K562 (cell line): ENCODE results near the gene ADAM33. TPM values are rescaled to one million over a fixed set of nuclear protein-coding genes. Genes with fewer than 3 reads are reported as not detected.

ENCODE experiments used
- ATAC-seq: fragments of 200-7000 bp; cut with Tn5 transposase; 3 replicates; pipeline ENCODE4 v1.9.1; 2020; ENCODE audit warnings: moderate library complexity
- BruUV-seq: library from RNA; stranded (reverse); fragments of 400-500 nt; replicated peaks from 2 replicates; lab custom pipeline; 2021; lab: Mats Ljungman, UMichigan
- CTCF ChIA-PET: fragments of 300-600 bp; formaldehyde crosslinking; extraction: SDS; loops from one replicate; lab custom pipeline; 2021; ENCODE audit warnings: low intra/inter-chr PET ratio; lab: Yijun Ruan, JAX
- POLR2A ChIA-PET: fragments of 300-600, 350-650 bp; sonication (Branson Sonifier 250); formaldehyde crosslinking; extraction: SDS; loops from one replicate; lab custom pipeline; 2021; ENCODE audit warnings: antibody characterized with exemption, inconsistent platforms; lab: Yijun Ruan, JAX
- DNase-seq, 4 experiments: peaks; one replicate each; pipeline versions ENCODE4 v3.0.0 to v3.0.0-alpha.2; 2011 to 2018; ENCODE audit warnings: low spot score in 3 of 4, mixed read lengths in 3 of 4; ENCODE audit errors: extremely low read depth in 1 of 4
- FAIRE-seq: peaks from 2 replicates; lab custom pipeline; 2011; peaks lifted over from hg19 to GRCh38; lab: Jason Lieb, UNC
- H2AFZ ChIP-seq: 2 replicates; pipeline ENCODE4 v1.6.0; 2011; ENCODE audit warnings: low read depth, low read length, control low read depth, inconsistent platforms
- H3K27ac ChIP-seq: fragments of 200-600 bp; 3 replicates; pipeline ENCODE4 v1.8.0; 2011; ENCODE audit warnings: low read depth, mild to moderate bottlenecking, control low read depth, inconsistent platforms, low read length, moderate library complexity, mixed read lengths; ENCODE audit errors: extremely low read depth
- H3K27me3 ChIP-seq, 2 experiments: fragments of 300-600 bp in 1 of 2; 2 replicates in 1 of 2; 3 replicates in 1 of 2; pipeline versions ENCODE4 v1.6.0 to v1.8.0; 2011; ENCODE audit warnings: inconsistent platforms in 2 of 2, low read length in 2 of 2, mild to moderate bottlenecking in 1 of 2, mixed read lengths in 1 of 2, moderate library complexity in 1 of 2; ENCODE audit not compliant: control insufficient read depth in 2 of 2, insufficient read depth in 2 of 2
- H3K36me3 ChIP-seq: fragments of 300-600 bp; 3 replicates; pipeline ENCODE4 v1.8.0; 2011; ENCODE audit warnings: mild to moderate bottlenecking, low read length, inconsistent platforms; ENCODE audit not compliant: control insufficient read depth, insufficient read depth
- H3K4me1 ChIP-seq, 2 experiments: fragments of 200-600 bp in 1 of 2; replicated peaks in 1 of 2; 2 replicates in 1 of 2; 3 replicates in 1 of 2; pipeline versions ENCODE4 v1.5.1 to v1.8.0; 2011; ENCODE audit warnings: inconsistent platforms in 2 of 2, low read length in 2 of 2, mild to moderate bottlenecking in 1 of 2, mixed read lengths in 1 of 2, moderate library complexity in 1 of 2; ENCODE audit not compliant: control insufficient read depth in 2 of 2, insufficient read depth in 2 of 2
- H3K4me2 ChIP-seq: 2 replicates; pipeline ENCODE4 v1.6.1; 2011; ENCODE audit warnings: low read length, control low read depth, inconsistent platforms, mixed read lengths; ENCODE audit not compliant: insufficient read depth
- H3K4me3 ChIP-seq: fragments of 200-600 bp; sonication (generic), shearing (Covaris generic); 2 replicates; pipeline ENCODE4 v1.5.1; 2016; ENCODE audit warnings: control low read depth, inconsistent platforms
- H3K79me2 ChIP-seq: fragments of 200-600 bp; 3 replicates; pipeline ENCODE4 v1.8.0; 2011; ENCODE audit warnings: low read length, inconsistent platforms; ENCODE audit not compliant: control insufficient read depth, insufficient read depth
- H3K9ac ChIP-seq, 2 experiments: 2 replicates each; pipeline versions ENCODE4 v1.6.0 to v1.6.1; 2011; ENCODE audit warnings: low read depth in 2 of 2, low read length in 2 of 2, control low read depth in 1 of 2, inconsistent platforms in 1 of 2, mild to moderate bottlenecking in 1 of 2, mixed read lengths in 1 of 2; ENCODE audit not compliant: insufficient read depth in 1 of 2
- H3K9me1 ChIP-seq: one replicate; pipeline ENCODE4 v1.6.0; 2011; ENCODE audit warnings: inconsistent platforms, mild to moderate bottlenecking, low read length, moderate library complexity; ENCODE audit not compliant: control insufficient read depth, insufficient read depth
- H3K9me3 ChIP-seq: replicated peaks from 2 replicates; pipeline ENCODE4 v1.5.1; 2011; ENCODE audit warnings: low read depth, low read length, inconsistent platforms; ENCODE audit not compliant: control insufficient read depth, insufficient read depth
- H4K20me1 ChIP-seq: replicated peaks from 2 replicates; pipeline ENCODE4 v1.6.1; 2011; ENCODE audit warnings: low read length, inconsistent platforms, mixed read lengths; ENCODE audit not compliant: control insufficient read depth, insufficient read depth
- MYBL2 ChIP-seq, 2 experiments: fragments of 450-650 bp in 1 of 2; sonication (generic) in 1 of 2; formaldehyde crosslinking in 1 of 2; IDR thresholded peaks; 2 replicates each; pipeline versions ENCODE4 v1.6.1 to v1.8.1; 2017 to 2022; ENCODE audit warnings: borderline replicate concordance in 1 of 2, inconsistent platforms in 1 of 2, low read depth in 1 of 2, mild to moderate bottlenecking in 1 of 2, missing genetic modification reagents in 1 of 2, moderate library complexity in 1 of 2
- PHF21A ChIP-seq: fragments of 450-650 bp; IDR thresholded peaks from 2 replicates; pipeline ENCODE4 v1.6.1; 2017; ENCODE audit warnings: low read depth, borderline replicate concordance
- RNF219 ChIP-seq: fragments of 250-450 bp; sonication (Bioruptor Pico); IDR thresholded peaks from 2 replicates; pipeline ENCODE4 v1.5.0; 2022; ENCODE audit warnings: mild to moderate bottlenecking
- TBP ChIP-seq: optimal IDR thresholded peaks from 2 replicates; pipeline ENCODE3; 2011; ENCODE audit warnings: low read depth, low read length, improper control_type of control experiment
- TGIF2 ChIP-seq: sonication (generic); formaldehyde crosslinking; IDR thresholded peaks from 2 replicates; pipeline ENCODE4 v1.8.1; 2022; ENCODE audit warnings: mild to moderate bottlenecking, missing genetic modification reagents, moderate library complexity
- THAP7 ChIP-seq: fragments of 250-450 bp; sonication (Bioruptor Pico); IDR thresholded peaks from 2 replicates; pipeline ENCODE4 v1.5.0; 2021
- THRB ChIP-seq: fragments of 450-650 bp; formaldehyde crosslinking; conservative IDR thresholded peaks from 2 replicates; pipeline ENCODE4 v1.4.0; 2022; ENCODE audit warnings: mild to moderate bottlenecking, missing genetic modification characterization
- UBTF ChIP-seq, 2 experiments: IDR thresholded peaks; 2 replicates each; pipeline ENCODE4 v1.6.1; 2012; ENCODE audit warnings: improper control_type of control experiment in 2 of 2, low read depth in 2 of 2, low read length in 2 of 2, borderline replicate concordance in 1 of 2
- YBX1 ChIP-seq: fragments of 450-650 bp; IDR thresholded peaks from 2 replicates; pipeline ENCODE4 v1.7.1; 2016; ENCODE audit warnings: mild to moderate bottlenecking
- ZBTB9 ChIP-seq: fragments of 450-650 bp; formaldehyde crosslinking; IDR thresholded peaks from 2 replicates; pipeline ENCODE4 v1.4.0; 2020; ENCODE audit warnings: mild to moderate bottlenecking, moderate library complexity
- ZNF507 ChIP-seq: conservative IDR thresholded peaks from 2 replicates; pipeline ENCODE4 v1.6.1; 2017; ENCODE audit warnings: missing genetic modification characterization, missing compliant biosample characterization
- ZSCAN32 ChIP-seq: fragments of 450-650 bp; formaldehyde crosslinking; IDR thresholded peaks from 2 replicates; pipeline ENCODE4 v1.4.0; 2020; ENCODE audit warnings: mild to moderate bottlenecking, moderate library complexity
- WGBS: fragments of 100-300 bp; shearing (Covaris generic); methylation state at CpG from one replicate; pipeline ENCODE4 v1.1.6; 2016; ENCODE audit warnings: low coverage, mixed read lengths; ENCODE audit not compliant: insufficient coverage; ENCODE audit errors: missing lambda C conversion rate; 5-methylcytosine and 5-hydroxymethylcytosine counted together
- in situ Hi-C: fragments of 300-500 bp; cut with MboI; formaldehyde crosslinking; loops from 4 replicates; pipeline ENCODE4 v1.15.0; 2018; ENCODE audit warnings: inconsistent platforms, mixed read lengths
- intact Hi-C: fragments of 100-400 bp; cut with micrococcal nuclease; formaldehyde crosslinking; loops from 2 replicates; pipeline ENCODE4 v1.14.2; 2022
- polyA plus RNA-seq, 8 experiments: library from polyadenylated mRNA; depleted of rRNA in 4 of 8; stranded (reverse) in 5 of 8; unstranded in 3 of 8; fragments of >200 nt; fragmentation: Nextera tagmentation in 2 of 8; fragmentation: Illumina TruSeq in 1 of 8; extraction: Ambion mirVana in 2 of 8; extraction: Trizol in 1 of 8; gene quantifications; 2 replicates each; pipeline versions ENCODE4 v1.2.1 to v1.2.3, GENCODE V29; 2011 to 2014; ENCODE audit warnings: inconsistent platforms in 1 of 8, missing spikeins in 1 of 8
- total RNA-seq, 7 experiments: library from RNA; depleted of rRNA in 6 of 7; stranded (reverse); fragments of >200 nt in 6 of 7; fragmentation: Illumina TruSeq in 2 of 7; extraction: Trizol in 2 of 7; gene quantifications; 2 replicates each; pipeline versions ENCODE4 v1.2.1 to v1.2.3, GENCODE V29; 2011 to 2021; ENCODE audit warnings: low replicate concordance in 1 of 7

Gene ADAM33
- total and polyA plus RNA-seq, 9 of the 15 experiments (the other 6 are each of a cell fraction or from before 2014, with no cell fraction given) = not detected

GRCh38 chr20:3685341-3685740 lies 3.5 kb upstream of the ADAM33 start (continued):
- TF ChIP-seq THAP7 (CRISPR knock-in tag) (no peak), TBP (no peak)
- TF ChIP-seq, all 486 proteins: peak for 0

GRCh38 chr20:3681352-3681930 lies 369 bp downstream of the ADAM33 start:
- in situ Hi-C loops (no loop called here), intact Hi-C loops (no loop called here)
- Histone ChIP-seq H3K27ac (no peak overlapping the region), H3K4me3 (no peak overlapping the region), H3K9me3 (no peaks in the 10 kb centered on the region), H3K79me2 (no peaks in the 10 kb centered on the region), H2AFZ (no peak overlapping the region), H4K20me1 (no peaks in the 10 kb centered on the region), H3K4me2 (no peak overlapping the region), H3K9me1 (no peaks in the 10 kb centered on the region), H3K4me1 (peaks cover 0 to 30% of the 10 kb centered on the region in 2 experiments; a peak in 2 of 5 replicates), H3K9ac (no peak overlapping the region), H3K27me3 (peaks cover 0 to under 1% of the 10 kb centered on the region in 2 experiments; a peak in 2 of 5 replicates), H3K36me3 (no peaks in the 10 kb centered on the region)
- no peak for DNase-seq
- POLR2A ChIA-PET = no interaction called here
- ATAC-seq = no peak
- BruUV-seq = no TSS peak
- CTCF ChIA-PET = no interaction called here
- WGBS = 0% methylated on average over 1 of the region's 32 CpGs
- no peak for FAIRE-seq
- no peak for TF ChIP-seq YBX1
- TF ChIP-seq ZNF507 = no peak
- no peak for TF ChIP-seq THRB (CRISPR knock-in tag)
- TF ChIP-seq TGIF2 = no peak
- no peak for TF ChIP-seq UBTF (IDR thresholded peaks at IDR 0.05; ENCODE audit: borderline replicate concordance in 1 of 2, low read depth in 2 of 2, low read length in 2 of 2)
- TF ChIP-seq ZSCAN32 (CRISPR knock-in tag) = no peak
- TF ChIP-seq PHF21A = no peak
- no peak for TF ChIP-seq RNF219 (CRISPR knock-in tag)
- TF ChIP-seq ZBTB9 (CRISPR knock-in tag) = no peak
- no peak for TF ChIP-seq MYBL2 (IDR thresholded peaks at IDR 0.05; ENCODE audit: low read depth)
- no peak for TF ChIP-seq MYBL2 (CRISPR knock-in tag; IDR thresholded peaks at IDR 0.05; ENCODE audit: borderline replicate concordance)
